GM12873 (cell line): ENCODE measurements around the gene SLC49A4.

Experiments
- TF ChIP-seq, protein P1 (sequence below): IDR thresholded peaks from 2 replicates; pipeline ENCODE4 v1.5.1; 2012; ENCODE audit warnings: low read depth, mild to moderate bottlenecking, moderate library complexity, low read length, control low read depth; ENCODE audit not compliant: insufficient read depth; ENCODE audit errors: missing control alignments

The SLC49A4 gene

GRCh38 chr3:122893754-122894668 is 99.1 kb downstream of the SLC49A4 start:
- TF ChIP-seq, protein P1, sequence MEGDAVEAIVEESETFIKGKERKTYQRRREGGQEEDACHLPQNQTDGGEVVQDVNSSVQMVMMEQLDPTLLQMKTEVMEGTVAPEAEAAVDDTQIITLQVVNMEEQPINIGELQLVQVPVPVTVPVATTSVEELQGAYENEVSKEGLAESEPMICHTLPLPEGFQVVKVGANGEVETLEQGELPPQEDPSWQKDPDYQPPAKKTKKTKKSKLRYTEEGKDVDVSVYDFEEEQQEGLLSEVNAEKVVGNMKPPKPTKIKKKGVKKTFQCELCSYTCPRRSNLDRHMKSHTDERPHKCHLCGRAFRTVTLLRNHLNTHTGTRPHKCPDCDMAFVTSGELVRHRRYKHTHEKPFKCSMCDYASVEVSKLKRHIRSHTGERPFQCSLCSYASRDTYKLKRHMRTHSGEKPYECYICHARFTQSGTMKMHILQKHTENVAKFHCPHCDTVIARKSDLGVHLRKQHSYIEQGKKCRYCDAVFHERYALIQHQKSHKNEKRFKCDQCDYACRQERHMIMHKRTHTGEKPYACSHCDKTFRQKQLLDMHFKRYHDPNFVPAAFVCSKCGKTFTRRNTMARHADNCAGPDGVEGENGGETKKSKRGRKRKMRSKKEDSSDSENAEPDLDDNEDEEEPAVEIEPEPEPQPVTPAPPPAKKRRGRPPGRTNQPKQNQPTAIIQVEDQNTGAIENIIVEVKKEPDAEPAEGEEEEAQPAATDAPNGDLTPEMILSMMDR = no peak

- TF ChIP-seq, protein P1 = no peak
Observed at GRCh38 chr3:122898298-122898697, 103.4 kb downstream of the SLC49A4 start.

DNA sequence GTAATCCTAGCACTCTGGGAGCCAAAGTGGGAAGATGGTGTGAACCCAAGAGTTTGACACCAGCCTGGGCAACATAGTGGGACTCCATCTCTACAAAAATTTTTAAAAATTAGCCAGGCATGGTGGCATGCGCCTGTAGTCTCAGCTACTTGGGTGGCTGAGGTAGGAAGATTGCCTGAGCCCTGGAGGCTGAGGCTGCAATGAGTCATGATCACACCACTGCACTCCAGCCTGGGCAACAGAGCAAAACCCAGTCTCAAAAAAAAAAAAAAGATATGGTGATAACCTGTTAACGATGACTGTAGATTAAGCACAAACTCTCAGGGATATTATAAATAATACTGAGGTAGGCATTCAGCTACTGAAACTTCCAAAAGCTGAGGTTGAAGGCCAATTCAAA is 107.5 kb downstream of the SLC49A4 start:
- TF ChIP-seq, protein P1 = no peak

DNA sequence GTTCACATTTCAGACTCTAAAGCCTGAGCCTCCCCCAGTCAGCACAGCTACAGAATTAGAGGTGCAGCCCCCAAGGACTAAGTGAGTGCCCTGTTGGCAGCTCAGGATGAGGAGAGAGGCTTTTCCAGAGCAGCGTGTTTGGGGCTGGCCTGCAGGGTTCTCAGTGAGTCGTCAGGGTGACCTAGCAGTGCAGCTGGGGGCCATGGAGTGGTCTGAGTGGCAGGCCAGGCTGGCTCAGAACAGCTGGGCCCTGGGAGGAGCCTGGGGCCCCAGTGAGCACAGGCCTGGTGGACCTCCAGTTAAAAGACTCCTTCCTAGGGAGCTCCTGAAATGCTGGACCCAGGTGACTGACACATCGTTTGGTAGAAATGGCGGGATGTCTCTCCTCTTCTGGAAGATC is 108.3 kb downstream of the SLC49A4 start:
- TF ChIP-seq, protein P1 = no peak

DNA sequence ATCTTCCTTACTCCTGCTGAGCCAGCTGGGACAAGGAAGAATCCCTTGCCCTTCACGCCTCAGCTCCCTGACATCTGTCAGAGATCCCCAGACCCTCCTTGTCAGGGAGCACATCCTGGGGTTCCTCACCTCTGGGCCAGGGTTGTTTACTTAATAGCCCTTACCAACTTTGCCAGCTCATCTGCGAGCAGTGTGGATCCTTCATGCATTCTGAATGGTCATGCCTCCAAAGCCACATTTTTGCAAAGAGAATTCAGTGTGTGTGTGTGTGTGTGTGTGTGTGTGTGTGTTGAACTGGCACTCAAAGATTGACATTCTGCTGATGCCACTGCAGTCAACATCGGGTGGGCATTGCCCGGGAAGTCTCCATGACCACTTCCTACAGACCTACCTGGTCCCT is 112.6 kb downstream of the SLC49A4 start:
- TF ChIP-seq, protein P1 = no peak

- TF ChIP-seq, protein P1 = no peak
Observed at GRCh38 chr3:122908251-122908650, 113.4 kb downstream of the SLC49A4 start.

- TF ChIP-seq, protein P1 = no peak
Observed at GRCh38 chr3:122911901-122912300, 117.0 kb downstream of the SLC49A4 start.
